ENCODE measurements around the gene ARL2BP. TPM values are rescaled to one million over a fixed set of nuclear protein-coding genes. Genes with fewer than 3 reads are reported as not detected.
A peak's percentile ranks its signal among the peaks of the same experiment; 100 is the strongest.

ARL2BP gene
- total and polyA plus RNA-seq, 4 donors = 13.4 to 33.6 (median 19.2) TPM

GRCh38 chr16:57289391-57290257, 44.6 kb downstream of the ARL2BP start (continued):
- TF ChIP-seq ZBTB33 (IDR thresholded peaks at IDR 0.05) = no peak
- TF ChIP-seq NR2F2 (IDR thresholded peaks at IDR 0.05) = no peak
- TF ChIP-seq SP1 (IDR thresholded peaks at IDR 0.05) = no peak
- TF ChIP-seq TAF1 (conservative IDR thresholded peaks at IDR 0.05) = no peak

- Histone ChIP-seq H3K9ac (ENCODE audit: low read depth in 1 of 2, low read length in 2 of 2) (no peak overlapping the region), H3K9me3 (ENCODE audit: control insufficient read depth in 4 of 4, low read length in 3 of 4) (no peaks in the 10 kb centered on the region), H3K27me3 (ENCODE audit: control insufficient read depth in 4 of 4, insufficient read depth in 4 of 4, low read length in 3 of 4) (no peaks in the 10 kb centered on the region), H3K36me3 (ENCODE audit: control insufficient read depth in 4 of 4, insufficient read depth in 3 of 4, low read depth in 1 of 4, low read length in 3 of 4) (no peaks in the 10 kb centered on the region), H3K27ac (ENCODE audit: low read depth in 1 of 2, low read length in 2 of 2) (no peak overlapping the region), H3K4me1 (ENCODE audit: control insufficient read depth in 4 of 4, insufficient read depth in 4 of 4, low read length in 3 of 4) (peaks cover 0 to 30% (median 19%) of the 10 kb centered on the region in 4 donors), H3K4me3 (ENCODE audit: low read depth in 1 of 3, low read length in 3 of 3) (no peak overlapping the region)
- TF ChIP-seq SP1 (IDR thresholded peaks at IDR 0.05) = no peak
- TF ChIP-seq EGR1 (IDR thresholded peaks at IDR 0.05; ENCODE audit: low read depth in 2 of 2) = no peak
- WGBS = 65% methylated on average over 13 of the region's 13 CpGs
- DNase-seq (ENCODE audit: low spot score) = no peak
Measured at GRCh38 chr16:57297856-57298255, 52.8 kb downstream of the ARL2BP start.

- no peaks in the 10 kb centered on the region for H3K9me3 ChIP-seq (ENCODE audit: control insufficient read depth in 4 of 4, low read length in 3 of 4)
- TF ChIP-seq GABPA (IDR thresholded peaks at IDR 0.05 in 1 of 2, conservative IDR thresholded peaks at IDR 0.05 in 1 of 2) = no peak
- H3K9ac ChIP-seq (ENCODE audit: low read depth in 1 of 2, low read length in 2 of 2) = peak overlapping the region in 1 of 2 donors; percentile 8
- H3K27me3 ChIP-seq (ENCODE audit: control insufficient read depth in 4 of 4, insufficient read depth in 4 of 4, low read length in 3 of 4) = no peaks in the 10 kb centered on the region
- DNase-seq (ENCODE audit: low spot score) = peak; percentile 62
- H3K27ac ChIP-seq (ENCODE audit: low read depth in 1 of 2, low read length in 2 of 2) = peak overlapping the region; percentile 63 to 72
- H3K4me1 ChIP-seq (ENCODE audit: control insufficient read depth in 4 of 4, insufficient read depth in 4 of 4, low read length in 3 of 4) = peaks cover 3 to 36% (median 22%) of the 10 kb centered on the region in 4 donors
- H3K36me3 ChIP-seq (ENCODE audit: control insufficient read depth in 4 of 4, insufficient read depth in 3 of 4, low read depth in 1 of 4, low read length in 3 of 4) = no peaks in the 10 kb centered on the region
- peak overlapping the region; percentile 23 to 39 (median 24) for H3K4me3 ChIP-seq (ENCODE audit: low read depth in 1 of 3, low read length in 3 of 3)
- WGBS = 41% methylated on average over 14 of the region's 14 CpGs
Measured at GRCh38 chr16:57299009-57299718, 54.1 kb downstream of the ARL2BP start.

- H3K4me3 ChIP-seq (ENCODE audit: low read depth in 1 of 3, low read length in 3 of 3) = peak overlapping the region; percentile 23 to 39 (median 24)
- H3K27me3 ChIP-seq (ENCODE audit: control insufficient read depth in 4 of 4, insufficient read depth in 4 of 4, low read length in 3 of 4) = no peaks in the 10 kb centered on the region
- peak; percentile 89 for DNase-seq (ENCODE audit: low spot score)
- peak overlapping the region in 1 of 2 donors; percentile 8 for H3K9ac ChIP-seq (ENCODE audit: low read depth in 1 of 2, low read length in 2 of 2)
- peak overlapping the region; percentile 63 to 72 for H3K27ac ChIP-seq (ENCODE audit: low read depth in 1 of 2, low read length in 2 of 2)
- 8% methylated on average over 35 of the region's 35 CpGs for WGBS
- no peaks in the 10 kb centered on the region for H3K9me3 ChIP-seq (ENCODE audit: control insufficient read depth in 4 of 4, low read length in 3 of 4)
- no peaks in the 10 kb centered on the region for H3K36me3 ChIP-seq (ENCODE audit: control insufficient read depth in 4 of 4, insufficient read depth in 3 of 4, low read depth in 1 of 4, low read length in 3 of 4)
- H3K4me1 ChIP-seq (ENCODE audit: control insufficient read depth in 4 of 4, insufficient read depth in 4 of 4, low read length in 3 of 4) = peaks cover 6 to 42% (median 27%) of the 10 kb centered on the region in 4 donors
- TF ChIP-seq FOXA2 (IDR thresholded peaks at IDR 0.05) (no peak), FOXA1 (IDR thresholded peaks at IDR 0.05) (no peak), GABPA (IDR thresholded peaks at IDR 0.05 in 1 of 2, conservative IDR thresholded peaks at IDR 0.05 in 1 of 2) (no peak), HNF4A (conservative IDR thresholded peaks at IDR 0.05) (peak; percentile 56 to 74), RAD21 (IDR thresholded peaks at IDR 0.05) (peak; percentile 12 to 53), REST (IDR thresholded peaks at IDR 0.05) (no peak), CTCF (IDR thresholded peaks at IDR 0.05; ENCODE audit: low read depth, low read length, missing input control) (peak; percentile 37), JUND (IDR thresholded peaks at IDR 0.05) (no peak), RXRA (IDR thresholded peaks at IDR 0.05) (peak in 1 of 2 donors; percentile 41), YY1 (IDR thresholded peaks at IDR 0.05) (no peak), TAF1 (conservative IDR thresholded peaks at IDR 0.05) (peak; percentile 53), NR2F2 (IDR thresholded peaks at IDR 0.05) (no peak)
Measured at GRCh38 chr16:57299719-57300386, 54.8 kb downstream of the ARL2BP start.
